ENCODE results near the gene FLT1. TPM values are rescaled to one million over a fixed set of nuclear protein-coding genes. Genes with fewer than 3 reads are reported as not detected.

Gene FLT1
- total RNA-seq, 1 donor from 2014 or later, result 6.5 TPM

DNA sequence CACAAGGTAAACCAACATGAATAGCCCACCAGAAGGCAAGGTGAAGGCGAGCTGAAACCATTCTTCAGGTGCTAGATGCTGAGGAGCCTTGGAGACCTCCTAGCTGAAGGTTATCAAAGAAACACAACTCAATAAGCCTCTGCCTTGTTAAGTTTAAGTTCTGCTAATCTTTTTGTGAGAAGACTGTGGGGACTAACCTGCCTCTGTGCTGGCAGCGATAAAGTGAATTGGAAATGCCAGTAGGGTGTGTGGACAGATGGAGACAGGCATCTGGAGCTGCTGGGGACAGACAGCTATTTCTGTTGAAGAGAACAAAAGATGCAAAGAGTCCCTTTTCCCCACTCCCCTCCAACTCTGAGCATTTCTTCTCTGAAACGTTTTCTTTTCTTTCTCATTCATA is 33.5 kb upstream of the FLT1 start:
- DNase-seq (ENCODE audit: low spot score in 2 of 2, unreplicated experiment in 2 of 2), result no peak
- TF ChIP-seq, protein P1, sequence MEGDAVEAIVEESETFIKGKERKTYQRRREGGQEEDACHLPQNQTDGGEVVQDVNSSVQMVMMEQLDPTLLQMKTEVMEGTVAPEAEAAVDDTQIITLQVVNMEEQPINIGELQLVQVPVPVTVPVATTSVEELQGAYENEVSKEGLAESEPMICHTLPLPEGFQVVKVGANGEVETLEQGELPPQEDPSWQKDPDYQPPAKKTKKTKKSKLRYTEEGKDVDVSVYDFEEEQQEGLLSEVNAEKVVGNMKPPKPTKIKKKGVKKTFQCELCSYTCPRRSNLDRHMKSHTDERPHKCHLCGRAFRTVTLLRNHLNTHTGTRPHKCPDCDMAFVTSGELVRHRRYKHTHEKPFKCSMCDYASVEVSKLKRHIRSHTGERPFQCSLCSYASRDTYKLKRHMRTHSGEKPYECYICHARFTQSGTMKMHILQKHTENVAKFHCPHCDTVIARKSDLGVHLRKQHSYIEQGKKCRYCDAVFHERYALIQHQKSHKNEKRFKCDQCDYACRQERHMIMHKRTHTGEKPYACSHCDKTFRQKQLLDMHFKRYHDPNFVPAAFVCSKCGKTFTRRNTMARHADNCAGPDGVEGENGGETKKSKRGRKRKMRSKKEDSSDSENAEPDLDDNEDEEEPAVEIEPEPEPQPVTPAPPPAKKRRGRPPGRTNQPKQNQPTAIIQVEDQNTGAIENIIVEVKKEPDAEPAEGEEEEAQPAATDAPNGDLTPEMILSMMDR (IDR thresholded peaks at IDR 0.05; ENCODE audit: unreplicated experiment), result no peak
- H3K4me1 Mint-ChIP-seq, result no peaks in the 10 kb centered on the region
- peaks cover 42% of the 10 kb centered on the region for H3K27me3 Mint-ChIP-seq (ENCODE audit: low read depth)
- no peaks in the 10 kb centered on the region for H3K9me3 Mint-ChIP-seq
- H3K36me3 Mint-ChIP-seq, result no peaks in the 10 kb centered on the region
- H3K27ac Mint-ChIP-seq, result no peak overlapping the region
- H3K4me3 Mint-ChIP-seq, result no peak overlapping the region

DNA sequence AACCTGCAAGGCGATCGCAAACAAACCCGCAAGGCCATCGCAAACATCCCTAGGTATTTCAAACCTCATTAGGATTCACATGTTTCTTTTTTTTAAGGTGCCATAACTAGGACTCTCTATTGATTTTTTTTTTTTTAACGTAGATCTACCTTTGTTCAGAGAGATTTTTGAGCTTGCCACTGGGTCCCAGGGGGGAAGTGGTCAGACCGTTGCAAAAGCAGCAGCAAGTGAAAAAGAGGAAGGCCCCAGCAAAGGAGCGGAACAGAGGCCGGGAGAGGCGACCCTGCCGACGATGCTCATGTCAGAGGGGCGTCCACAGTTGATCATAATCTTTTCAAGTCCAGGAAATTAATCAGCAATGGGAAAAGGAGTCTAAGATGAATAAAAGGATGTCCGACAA is 32.7 kb upstream of the FLT1 start:
- Mint-ChIP-seq H3K9me3 (no peaks in the 10 kb centered on the region), H3K4me3 (no peak overlapping the region), H3K27me3 (ENCODE audit: low read depth) (peaks cover 34% of the 10 kb centered on the region), H3K27ac (no peak overlapping the region), H3K36me3 (no peaks in the 10 kb centered on the region), H3K4me1 (no peaks in the 10 kb centered on the region)
- TF ChIP-seq, protein P1 (IDR thresholded peaks at IDR 0.05; ENCODE audit: unreplicated experiment), result no peak
- DNase-seq (ENCODE audit: low spot score in 2 of 2, unreplicated experiment in 2 of 2), result no peak

DNA sequence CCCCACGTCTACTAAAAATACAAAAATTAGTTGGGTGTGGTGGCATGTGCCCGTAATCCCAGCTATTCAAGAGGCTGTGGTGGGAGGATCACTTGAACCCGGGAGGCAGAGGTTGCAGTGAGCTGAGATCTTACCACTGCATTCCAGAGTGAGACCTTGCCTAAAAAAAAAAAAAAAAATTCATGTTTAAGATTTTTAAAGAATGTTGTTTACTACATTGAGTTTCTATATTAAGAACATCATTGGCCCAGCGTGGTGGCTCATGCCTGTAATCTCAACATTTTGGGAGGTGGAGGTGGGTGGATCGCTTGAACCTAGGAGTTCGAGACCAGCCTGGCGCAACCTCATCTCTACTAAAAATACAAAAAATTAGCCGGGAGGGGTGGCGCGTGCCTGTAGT is 31.9 kb upstream of the FLT1 start:
- Mint-ChIP-seq H3K27me3 (ENCODE audit: low read depth) (peaks cover 34% of the 10 kb centered on the region), H3K9me3 (no peaks in the 10 kb centered on the region), H3K4me3 (no peak overlapping the region), H3K27ac (no peak overlapping the region), H3K36me3 (no peaks in the 10 kb centered on the region), H3K4me1 (no peaks in the 10 kb centered on the region)
- TF ChIP-seq, protein P1 (IDR thresholded peaks at IDR 0.05; ENCODE audit: unreplicated experiment), result no peak
- DNase-seq (ENCODE audit: low spot score in 2 of 2, unreplicated experiment in 2 of 2), result no peak

DNA sequence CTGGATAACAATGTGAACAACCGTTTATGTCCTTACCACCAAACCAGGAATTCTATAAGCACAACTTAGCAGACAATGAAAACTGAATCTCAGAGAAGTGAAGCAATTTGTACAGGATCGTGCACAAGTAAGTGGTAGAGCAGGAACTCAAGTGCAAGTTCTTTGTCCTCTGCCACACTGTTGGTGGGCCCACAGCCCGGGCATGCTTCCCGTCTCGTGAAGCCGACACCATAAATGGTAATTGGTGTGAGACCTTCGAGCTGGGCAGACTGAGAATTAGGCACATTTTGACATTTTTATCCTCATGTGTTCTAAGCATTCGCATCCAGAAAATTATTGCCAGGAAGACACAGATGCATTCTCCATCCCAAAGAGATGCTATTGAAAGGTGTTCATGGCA is 27.9 kb upstream of the FLT1 start:
- DNase-seq (ENCODE audit: low spot score in 2 of 2, unreplicated experiment in 2 of 2), result no peak
- Mint-ChIP-seq H3K27me3 (ENCODE audit: low read depth) (peaks cover 23% of the 10 kb centered on the region), H3K27ac (no peak overlapping the region), H3K36me3 (no peaks in the 10 kb centered on the region), H3K9me3 (no peaks in the 10 kb centered on the region), H3K4me1 (no peaks in the 10 kb centered on the region), H3K4me3 (no peak overlapping the region)
- TF ChIP-seq, protein P1 (IDR thresholded peaks at IDR 0.05; ENCODE audit: unreplicated experiment), result no peak

DNA sequence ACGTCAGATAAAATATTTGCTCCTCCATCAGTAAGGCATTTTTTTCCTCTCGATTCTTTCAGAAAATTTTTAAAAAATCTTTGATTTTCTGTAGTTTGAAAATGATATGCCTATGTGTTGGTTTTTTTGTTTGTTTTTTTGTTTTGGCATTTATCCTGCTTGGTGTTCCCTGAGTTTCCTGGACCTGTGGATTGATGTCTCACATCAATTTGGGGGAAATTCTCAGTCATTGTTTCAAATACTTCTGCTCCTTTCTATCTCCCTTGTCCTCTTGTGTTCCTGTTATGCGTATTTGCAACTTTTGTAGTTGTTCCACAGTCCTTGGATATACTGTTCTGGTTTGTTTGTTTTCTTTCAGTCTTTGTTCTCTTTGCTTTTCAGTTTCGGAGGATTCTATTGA is 18.8 kb upstream of the FLT1 start:
- Mint-ChIP-seq H3K4me3 (no peak overlapping the region), H3K9me3 (peaks cover 10% of the 10 kb centered on the region), H3K27me3 (ENCODE audit: low read depth) (no peaks in the 10 kb centered on the region), H3K27ac (no peak overlapping the region), H3K4me1 (no peaks in the 10 kb centered on the region), H3K36me3 (peaks cover 3% of the 10 kb centered on the region)
- DNase-seq (ENCODE audit: low spot score in 2 of 2, unreplicated experiment in 2 of 2), result no peak
- TF ChIP-seq, protein P1 (IDR thresholded peaks at IDR 0.05; ENCODE audit: unreplicated experiment), result no peak

DNA sequence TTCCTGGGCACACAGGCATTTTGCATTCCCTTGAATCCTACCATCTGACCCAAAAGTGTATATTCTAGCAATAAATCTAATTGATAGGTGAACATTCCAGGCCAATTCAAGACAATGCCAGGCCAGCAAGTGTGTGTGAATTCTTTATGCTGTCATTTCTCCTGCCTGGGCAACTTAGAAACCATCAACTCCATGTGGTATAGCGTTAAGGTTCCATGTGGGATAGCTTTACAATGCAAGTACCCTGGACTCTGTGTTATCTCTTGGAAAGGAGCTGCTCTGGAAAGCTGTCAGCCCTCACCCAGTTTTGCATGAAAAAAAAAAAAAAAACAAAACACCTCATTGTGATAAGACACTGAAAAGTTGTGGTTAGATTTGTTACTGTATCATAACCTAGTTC is 15.6 kb upstream of the FLT1 start:
- no peak for DNase-seq (ENCODE audit: low spot score in 2 of 2, unreplicated experiment in 2 of 2)
- TF ChIP-seq, protein P1 (IDR thresholded peaks at IDR 0.05; ENCODE audit: unreplicated experiment), result no peak
- Mint-ChIP-seq H3K9me3 (peaks cover 10% of the 10 kb centered on the region), H3K27ac (no peak overlapping the region), H3K4me1 (no peaks in the 10 kb centered on the region), H3K27me3 (ENCODE audit: low read depth) (no peaks in the 10 kb centered on the region), H3K36me3 (peaks cover 3% of the 10 kb centered on the region), H3K4me3 (no peak overlapping the region)

Measured in mesothelial cell of epicardium (in vitro differentiated cells).